Colon (tissue), 2 donors: Measurements from ENCODE around the gene SRSF3.
"Not testable (repeated sequence)": the region's sequence is repeated elsewhere in the genome, so short reads cannot be mapped to it uniquely, and the experiment has no call there.

Experiments
- FAIRE-seq: peaks from 2 replicates; lab custom pipeline; 2012; peaks lifted over from hg19 to GRCh38; lab: Jason Lieb, UNC
- donor health status: control.
- donor health status: control.

SRSF3 gene

GRCh38 chr6:36650848-36651478 is 56.8 kb downstream of the SRSF3 start:
- no peak for FAIRE-seq

GRCh38 chr6:36651659-36652379 is 57.7 kb downstream of the SRSF3 start:
- no peak for FAIRE-seq

GRCh38 chr6:36654469-36654868 is 60.3 kb downstream of the SRSF3 start:
- FAIRE-seq, result not testable (repeated sequence)
